Heart left ventricle (tissue), 16 donors: ENCODE results near the gene CCL23. TPM values are rescaled to one million over a fixed set of nuclear protein-coding genes. Genes with fewer than 3 reads are reported as not detected.

Source experiments
- ATAC-seq, 4 donors: fragments of 200-7000 bp; cut with Tn5 transposase; one replicate each; pipeline ENCODE4 v1.9.1; 2020 to 2022; ENCODE audit warnings: moderate library complexity in 4 of 4, mild to moderate bottlenecking in 3 of 4, moderate number of reproducible peaks in 1 of 4
- DNase-seq, 5 donors: peaks; one replicate each; pipeline ENCODE4 v3.0.0-alpha.2; 2020
- H3K27ac ChIP-seq, 12 donors: fragments of 200-600 bp; sonication (generic) in 4 of 12; one replicate each; pipeline versions ENCODE4 v1.5.0 to v1.8.0; 2016 to 2022; ENCODE audit warnings: mild to moderate bottlenecking in 2 of 12
- H3K27me3 ChIP-seq, 9 donors: fragments of 200-600 bp; sonication (generic) in 2 of 9; one replicate each; pipeline versions ENCODE4 v1.5.1 to v1.8.0; 2016 to 2022; ENCODE audit warnings: mild to moderate bottlenecking in 3 of 9
- H3K36me3 ChIP-seq, 9 donors: fragments of 200-600 bp; sonication (generic) in 2 of 9; one replicate each; pipeline versions ENCODE4 v1.5.0 to v1.8.0; 2018 to 2022; ENCODE audit warnings: mild to moderate bottlenecking in 2 of 9
- H3K4me1 ChIP-seq, 12 donors: fragments of 200-600 bp; sonication (generic) in 4 of 12; one replicate each; pipeline versions ENCODE4 v1.5.0 to v1.8.0; 2016 to 2022; ENCODE audit warnings: mild to moderate bottlenecking in 3 of 12
- H3K4me3 ChIP-seq, 12 donors: fragments of 200-600 bp; sonication (generic) in 4 of 12; one replicate each; pipeline versions ENCODE4 v1.5.0 to v1.8.0; 2017 to 2022; ENCODE audit warnings: mild to moderate bottlenecking in 9 of 12, moderate library complexity in 4 of 12
- H3K9me3 ChIP-seq, 12 donors: fragments of 200-600 bp; sonication (generic) in 4 of 12; one replicate each; pipeline versions ENCODE4 v1.5.0 to v1.8.0; 2016 to 2022; ENCODE audit warnings: mild to moderate bottlenecking in 1 of 12
- POLR2A ChIP-seq, 2 donors: fragments of 450-650 bp; IDR thresholded peaks; one replicate each; pipeline ENCODE4 v1.6.1; 2017; ENCODE audit warnings: antibody characterized with exemption in 2 of 2, mild to moderate bottlenecking in 2 of 2, moderate library complexity in 2 of 2
- WGBS, 4 donors: extraction: QIAGEN DNeasy Blood & Tissue Kit in 2 of 4; methylation state at CpG; one replicate each; pipeline versions ENCODE4 v1.1.5 to v1.1.7; 2013 to 2018; 5-methylcytosine and 5-hydroxymethylcytosine counted together
- intact Hi-C, 10 donors: fragments of 100-400 bp; cut with DNase I; formaldehyde crosslinking; loops; one replicate each; pipeline versions ENCODE4 v1.11.1 to v1.14.2; 2022
- polyA plus RNA-seq, 2 donors: library from polyadenylated mRNA; stranded (reverse); fragments of 200-250 nt; gene quantifications; one replicate each; pipeline ENCODE4 v1.2.3, GENCODE V29; 2013
- total RNA-seq, 9 donors: library from RNA; depleted of rRNA in 2 of 9; stranded (reverse); fragments of >200 nt in 2 of 9; fragmentation: NEBNext Ultra II Directional in 3 of 9; extraction: Animal tissue kit (Norgen Biotek cat#: 25700) in 3 of 9; gene quantifications; one replicate each; pipeline versions ENCODE4 v1.1.0 to v1.2.4, GENCODE V29; 2016 to 2023
- TF ChIP-seq, protein P1 (sequence below), 12 donors: fragments of 200-600 bp; sonication (generic) in 4 of 12; IDR thresholded peaks; one replicate each; pipeline versions ENCODE4 v1.5.0 to v1.8.0; 2018 to 2022; ENCODE audit warnings: antibody characterized with exemption in 12 of 12, mild to moderate bottlenecking in 5 of 12
- donor health status: ischemic (EF 13 %, LVEDD 7.1; RV severe dilation, severe dysfunction).
- donor health status: healthy with polysubstance abuse.
- donor health status: DM: no; HTN: yes; CAD: no.
- donor health status: DM: no; HTN: no; CAD: no.
- donor health status: ischemic (EF 25% LVEDD 6.9; RV normal size, moderate dysfunction).
- donor health status: ischemic (EF 25% LVEDD 5.7; RV mildly dilated, moderate dysfunction).
- donor health status: healthy.
- donor health status: DM: yes; HTN: yes; CAD: no.
- donor health status: ischemic (EF 35%, LVEDD 5.7; RV mildly dilated, moderate dysfunction).
- donor health status: nonischemic (EF 11% LVEDD 7.7; RV severe dilation, severe dysfunction).
- donor health status: DM: yes; HTN: yes; CAD: no.
- donor health status: PGD.
- donor health status: ischemic (EF 29% LVEDD 5.4; RV normal size, mild dysfunction).
- donor health status: nonischemic (EF 23%, LVEDD 6.1; RV moderate dilation, normal function).

The CCL23 gene
- total and polyA plus RNA-seq, 11 donors: 0.42 to 5.2 TPM; not detected in 9

DNA sequence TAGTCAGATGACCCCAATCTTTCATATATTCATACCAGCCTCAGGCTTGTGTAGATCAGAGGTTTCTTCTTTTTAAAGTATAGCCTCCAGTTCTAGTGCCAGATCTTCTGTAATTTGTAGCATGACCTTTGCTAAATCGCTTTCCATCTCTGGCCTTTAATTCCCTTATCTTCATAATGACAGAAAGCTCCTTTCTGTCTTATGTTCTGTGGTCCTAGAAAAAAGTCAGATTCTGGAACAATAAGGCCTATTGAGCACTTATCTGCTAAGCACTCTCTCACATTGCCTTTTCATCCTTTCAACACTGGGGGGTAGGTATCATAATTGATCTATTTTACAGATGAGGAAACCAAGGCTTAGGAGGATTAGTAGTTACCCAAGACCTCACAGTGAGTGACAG, 45.7 kb downstream of the CCL23 start:
- ATAC-seq: no peak

DNA sequence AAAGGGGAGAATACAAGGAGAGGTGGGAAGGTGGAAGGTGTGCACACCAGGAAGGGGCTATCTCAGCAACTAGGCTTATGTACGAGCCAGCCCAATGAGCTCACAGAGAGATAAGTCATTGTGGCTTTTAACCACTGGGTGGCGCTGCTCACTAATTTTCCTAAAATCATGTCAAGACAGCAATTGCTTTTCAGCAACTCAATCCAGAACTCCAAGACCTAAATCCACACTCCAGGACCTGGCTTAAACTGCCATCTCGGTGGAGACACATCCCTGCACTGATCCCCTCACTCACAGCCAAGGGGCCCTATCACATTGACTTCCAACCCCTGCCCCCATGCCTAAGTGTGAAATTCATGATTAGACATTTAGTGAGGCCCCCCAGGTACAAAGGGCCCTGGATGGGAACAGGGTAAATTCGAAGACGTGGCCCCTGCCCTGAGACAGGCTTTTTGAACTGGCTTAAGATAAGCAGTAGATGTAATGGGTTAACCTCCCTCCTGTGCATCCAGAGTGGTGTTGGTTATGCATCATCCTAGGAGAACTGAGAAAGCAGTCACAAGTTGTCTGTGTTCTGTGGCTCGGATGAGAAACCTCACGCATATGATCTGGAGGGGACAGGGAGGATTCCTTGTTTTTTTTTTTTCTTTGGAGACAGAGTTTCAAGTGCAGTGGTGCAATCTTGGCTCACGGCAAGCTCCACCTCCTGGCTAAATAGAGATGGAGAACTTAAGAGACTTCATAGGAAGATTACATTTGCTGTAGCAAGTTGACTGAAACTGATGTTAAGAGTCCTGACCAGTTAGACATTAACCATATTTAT, 48.0 kb downstream of the CCL23 start:
- no peaks in the 10 kb centered on the region for H3K9me3 ChIP-seq
- no peaks in the 10 kb centered on the region for H3K27me3 ChIP-seq
- no peaks in the 10 kb centered on the region for H3K36me3 ChIP-seq
- no peak overlapping the region for H3K27ac ChIP-seq
- 38 to 48% (median 41%) methylated on average over 8 of the region's 8 CpGs for WGBS, 4 donors
- peaks cover 0 to 22% (median 11%) of the 10 kb centered on the region in 12 donors for H3K4me1 ChIP-seq
- intact Hi-C loops: loop anchor here in 9 of 10 donors (1.0 to 10.0 kb wide), 11 partner anchors 102 to 515 kb away; partner anchors contain the start of gene ZNHIT3 (in 1 of the 9)
- H3K4me3 ChIP-seq: no peak overlapping the region
- peak; percentile 67 to 81 (median 75) for ATAC-seq
- peak in 4 of 5 donors; percentile 63 to 78 (median 69) for DNase-seq
- no peak for TF ChIP-seq POLR2A (IDR thresholded peaks at IDR 0.05)
- TF ChIP-seq, protein P1, sequence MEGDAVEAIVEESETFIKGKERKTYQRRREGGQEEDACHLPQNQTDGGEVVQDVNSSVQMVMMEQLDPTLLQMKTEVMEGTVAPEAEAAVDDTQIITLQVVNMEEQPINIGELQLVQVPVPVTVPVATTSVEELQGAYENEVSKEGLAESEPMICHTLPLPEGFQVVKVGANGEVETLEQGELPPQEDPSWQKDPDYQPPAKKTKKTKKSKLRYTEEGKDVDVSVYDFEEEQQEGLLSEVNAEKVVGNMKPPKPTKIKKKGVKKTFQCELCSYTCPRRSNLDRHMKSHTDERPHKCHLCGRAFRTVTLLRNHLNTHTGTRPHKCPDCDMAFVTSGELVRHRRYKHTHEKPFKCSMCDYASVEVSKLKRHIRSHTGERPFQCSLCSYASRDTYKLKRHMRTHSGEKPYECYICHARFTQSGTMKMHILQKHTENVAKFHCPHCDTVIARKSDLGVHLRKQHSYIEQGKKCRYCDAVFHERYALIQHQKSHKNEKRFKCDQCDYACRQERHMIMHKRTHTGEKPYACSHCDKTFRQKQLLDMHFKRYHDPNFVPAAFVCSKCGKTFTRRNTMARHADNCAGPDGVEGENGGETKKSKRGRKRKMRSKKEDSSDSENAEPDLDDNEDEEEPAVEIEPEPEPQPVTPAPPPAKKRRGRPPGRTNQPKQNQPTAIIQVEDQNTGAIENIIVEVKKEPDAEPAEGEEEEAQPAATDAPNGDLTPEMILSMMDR (IDR thresholded peaks at IDR 0.05): peak; percentile 72 to 94 (median 84)

More for the DNA sequence above, 45.7 kb downstream of the CCL23 start:
- Histone ChIP-seq H3K4me1 (peaks cover 0 to 25% (median 11%) of the 10 kb centered on the region in 12 donors), H3K9me3 (no peaks in the 10 kb centered on the region), H3K27ac (no peak overlapping the region), H3K4me3 (no peak overlapping the region), H3K36me3 (no peaks in the 10 kb centered on the region), H3K27me3 (no peaks in the 10 kb centered on the region)
- TF ChIP-seq POLR2A (IDR thresholded peaks at IDR 0.05): no peak
- intact Hi-C loops: loop anchor here in 7 of 10 donors (2.0 to 10.0 kb wide), 6 partner anchors 100 to 513 kb away; partner anchors contain the start of gene ZNHIT3 (in 1 of the 7)
- no peak for DNase-seq
- WGBS, 4 donors: 77 to 91% (median 84%) methylated on average over 1 of the region's 1 CpG

DNA sequence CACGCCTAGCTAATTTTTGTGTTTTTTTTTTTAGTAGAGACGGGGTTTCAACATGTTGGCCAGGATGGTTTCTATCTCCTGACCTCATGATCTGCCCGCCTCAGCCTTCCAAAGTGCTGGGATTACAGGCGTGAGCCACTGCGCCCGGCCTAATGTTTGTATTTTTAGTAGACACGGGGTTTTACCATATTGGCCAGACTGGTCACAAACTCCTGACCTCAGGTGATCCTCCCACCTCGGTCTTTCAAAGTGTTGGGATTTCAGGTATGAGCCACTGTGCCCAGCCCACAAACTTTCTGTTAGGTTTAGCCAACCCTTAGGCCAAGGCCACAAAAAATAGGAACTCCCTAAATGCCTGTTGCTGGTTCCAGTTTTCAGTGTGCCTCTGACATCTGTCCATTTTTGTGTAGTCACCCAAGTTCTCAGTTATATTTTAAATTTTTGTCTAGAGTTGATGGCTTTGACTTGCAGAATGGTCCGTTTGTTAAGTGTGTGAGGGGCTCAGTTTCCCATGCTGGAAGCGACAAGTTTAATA, 49.2 kb downstream of the CCL23 start:
- 77 to 84% (median 82%) methylated on average over 10 of the region's 10 CpGs for WGBS, 4 donors
- H3K4me3 ChIP-seq: no peak overlapping the region
- no peak for TF ChIP-seq POLR2A (IDR thresholded peaks at IDR 0.05)
- TF ChIP-seq, protein P1 (IDR thresholded peaks at IDR 0.05): no peak
- no peaks in the 10 kb centered on the region for H3K9me3 ChIP-seq
- no peak for DNase-seq
- no peaks in the 10 kb centered on the region for H3K36me3 ChIP-seq
- intact Hi-C loops: loop anchor here in 8 of 10 donors (1.0 to 5.0 kb wide), 8 partner anchors 103 to 515 kb away; no protein-coding TSS in a partner anchor
- H3K27me3 ChIP-seq: no peaks in the 10 kb centered on the region
- H3K27ac ChIP-seq: no peak overlapping the region
- ATAC-seq: no peak
- H3K4me1 ChIP-seq: peaks cover 0 to 20% (median 9%) of the 10 kb centered on the region in 12 donors

DNA sequence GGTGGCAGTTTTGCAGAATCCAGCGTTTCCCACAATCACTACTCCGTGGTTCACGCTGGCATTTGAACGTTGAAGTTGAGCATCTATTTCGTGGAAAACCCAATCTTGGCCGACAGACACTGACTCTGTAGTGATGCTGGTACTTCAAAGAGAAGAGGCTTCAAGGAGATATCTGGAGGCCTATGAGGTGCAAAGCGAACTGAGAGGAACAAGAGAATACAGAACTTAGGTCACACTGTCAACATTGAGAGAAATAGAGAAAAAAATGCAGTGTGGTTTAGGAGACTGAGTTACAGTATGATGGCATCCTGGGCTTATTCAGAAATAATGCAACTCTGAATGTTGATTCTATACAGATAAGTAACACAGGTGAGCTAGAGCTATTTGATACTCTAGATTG, 52.5 kb downstream of the CCL23 start:
- DNase-seq (no peak), ATAC-seq (no peak)
- Histone ChIP-seq H3K9me3 (no peaks in the 10 kb centered on the region), H3K4me1 (peaks cover 0 to 6% (median 0%) of the 10 kb centered on the region in 12 donors), H3K36me3 (no peaks in the 10 kb centered on the region), H3K27me3 (peaks cover 0 to 6% (median 2%) of the 10 kb centered on the region in 9 donors), H3K4me3 (no peak overlapping the region), H3K27ac (no peak overlapping the region)
- 87 to 93% (median 89%) methylated on average over 7 of the region's 7 CpGs for WGBS, 4 donors
- TF ChIP-seq POLR2A (IDR thresholded peaks at IDR 0.05): no peak
- TF ChIP-seq, protein P1 (IDR thresholded peaks at IDR 0.05): no peak
- intact Hi-C loops: loop anchor here in 4 of 10 donors (5.0 kb wide), 3 partner anchors 107 to 517 kb away; no protein-coding TSS in a partner anchor
